H1 (cell line): ENCODE measurements around the gene PPARA.

ENCODE experiments used
- ATF2 ChIP-seq: IDR thresholded peaks from 2 replicates; pipeline ENCODE4 v1.6.1; 2012; ENCODE audit warnings: low read length, inconsistent platforms
- CHD2 ChIP-seq: IDR thresholded peaks from 2 replicates; pipeline ENCODE4 v1.6.1; 2012; ENCODE audit warnings: low read length, improper control_type of control experiment
- CHD7 ChIP-seq: fragments of 300-600 bp; sonication (generic); IDR thresholded peaks from 2 replicates; pipeline ENCODE4 v1.7.1; 2012; ENCODE audit warnings: low read length, moderate library complexity, mild to moderate bottlenecking, inconsistent platforms; ENCODE audit not compliant: insufficient replicate concordance
- CTCF ChIP-seq, 3 experiments: IDR thresholded peaks; 1 replicate in 2 of 3; 2 replicates in 1 of 3; pipeline versions ENCODE4 v1.5.1 to v1.6.1; 2011; ENCODE audit warnings: low read length in 3 of 3, mild to moderate bottlenecking in 3 of 3, inconsistent platforms in 2 of 3, low read depth in 1 of 3, moderate library complexity in 1 of 3; ENCODE audit not compliant: insufficient read depth in 1 of 3; ENCODE audit errors: control extremely low read depth in 1 of 3
- EZH2 ChIP-seq: fragments of 200-600 bp; sonication (generic); IDR thresholded peaks from 2 replicates; pipeline ENCODE4 v1.7.1; 2012; ENCODE audit warnings: low read depth, mild to moderate bottlenecking, moderate library complexity, low read length, inconsistent platforms; ENCODE audit not compliant: severe bottlenecking
- KDM1A ChIP-seq: fragments of 200-600, 300-600 bp; sonication (generic); IDR thresholded peaks from 2 replicates; pipeline ENCODE4 v1.7.1; 2016; ENCODE audit warnings: mild to moderate bottlenecking, low read length, borderline replicate concordance
- POLR2AphosphoS5 ChIP-seq: IDR thresholded peaks from 2 replicates; pipeline ENCODE4 v1.6.1; 2011; ENCODE audit warnings: low read depth, low read length
- SIN3A ChIP-seq, 2 experiments: IDR thresholded peaks in 1 of 2; conservative IDR thresholded peaks in 1 of 2; 2 replicates each; pipeline ENCODE4 v1.6.1; 2011 to 2012; ENCODE audit warnings: low read length in 2 of 2, improper control_type of control experiment in 1 of 2, low read depth in 1 of 2, mild to moderate bottlenecking in 1 of 2
- TEAD4 ChIP-seq: IDR thresholded peaks from 2 replicates; pipeline ENCODE4 v1.6.1; 2012; ENCODE audit warnings: low read depth, low read length, inconsistent platforms, mixed read lengths

- no peak for TF ChIP-seq POLR2AphosphoS5
- no peak for TF ChIP-seq SIN3A (conservative IDR thresholded peaks at IDR 0.05 in 1 of 2, IDR thresholded peaks at IDR 0.05 in 1 of 2; ENCODE audit: low read depth in 1 of 2, low read length in 2 of 2)
- TF ChIP-seq CTCF (IDR thresholded peaks at IDR 0.05; ENCODE audit: control extremely low read depth in 1 of 3, insufficient read depth in 1 of 3, low read depth in 1 of 3, low read length in 3 of 3): no peak
- no peak for TF ChIP-seq CHD2
- TF ChIP-seq CHD7: no peak
- no peak for TF ChIP-seq EZH2
- TF ChIP-seq KDM1A: no peak
- no peak for TF ChIP-seq TEAD4
- no peak for TF ChIP-seq ATF2
These were observed 122.6 kb downstream of the PPARA start for GRCh38 chr22:46272762-46273431.
